Body of pancreas (tissue), 4 donors: ENCODE results near the gene ARMH1.

Source experiments
- POLR2A ChIP-seq, 3 donors: fragments of 450-650 bp; IDR thresholded peaks; one replicate each; pipeline ENCODE4 v1.6.1; 2016; ENCODE audit warnings: antibody characterized with exemption in 3 of 3, mild to moderate bottlenecking in 2 of 3
- TF ChIP-seq, protein P1 (sequence below), 7 experiments: fragments of 450-650 bp in 4 of 7; fragments of 200-600 bp in 3 of 7; sonication (generic) in 3 of 7; IDR thresholded peaks; one replicate each; pipeline ENCODE4 v1.5.1; 2016 to 2019; ENCODE audit warnings: antibody characterized with exemption in 7 of 7

DNA sequence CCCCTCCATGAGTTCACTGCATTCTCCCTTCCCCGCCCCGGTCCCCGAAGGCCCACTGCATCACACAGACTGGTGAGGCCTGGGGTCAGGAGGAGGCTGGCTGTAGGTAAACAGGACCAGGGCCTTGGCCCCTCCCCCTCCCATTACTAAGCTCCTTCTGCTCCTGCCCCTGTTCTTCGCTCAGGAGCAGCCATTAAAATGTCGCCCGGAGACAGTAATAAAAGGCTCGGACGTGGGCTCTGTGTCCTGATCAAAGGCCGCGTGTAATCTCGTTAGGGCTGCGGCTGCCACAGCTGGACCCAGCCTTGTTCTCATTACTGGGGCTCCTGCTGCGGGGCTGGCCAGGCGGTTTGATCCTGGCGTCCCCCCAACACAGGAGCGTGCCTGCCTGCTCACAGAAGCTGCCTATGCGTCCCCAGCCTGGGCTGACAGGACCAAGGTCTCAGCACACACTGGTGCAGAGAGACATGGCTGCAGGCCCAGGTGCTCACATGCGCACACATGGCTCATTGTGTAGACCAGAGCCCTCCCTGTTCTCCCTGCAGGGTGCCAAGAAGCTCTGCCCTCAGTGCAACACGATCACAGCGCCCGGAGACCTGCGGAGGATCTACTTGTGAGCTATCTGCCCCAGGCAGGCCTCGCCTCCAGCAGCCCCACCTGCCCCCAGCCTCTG lies 24.2 kb upstream of the ARMH1 start:
- TF ChIP-seq, protein P1, sequence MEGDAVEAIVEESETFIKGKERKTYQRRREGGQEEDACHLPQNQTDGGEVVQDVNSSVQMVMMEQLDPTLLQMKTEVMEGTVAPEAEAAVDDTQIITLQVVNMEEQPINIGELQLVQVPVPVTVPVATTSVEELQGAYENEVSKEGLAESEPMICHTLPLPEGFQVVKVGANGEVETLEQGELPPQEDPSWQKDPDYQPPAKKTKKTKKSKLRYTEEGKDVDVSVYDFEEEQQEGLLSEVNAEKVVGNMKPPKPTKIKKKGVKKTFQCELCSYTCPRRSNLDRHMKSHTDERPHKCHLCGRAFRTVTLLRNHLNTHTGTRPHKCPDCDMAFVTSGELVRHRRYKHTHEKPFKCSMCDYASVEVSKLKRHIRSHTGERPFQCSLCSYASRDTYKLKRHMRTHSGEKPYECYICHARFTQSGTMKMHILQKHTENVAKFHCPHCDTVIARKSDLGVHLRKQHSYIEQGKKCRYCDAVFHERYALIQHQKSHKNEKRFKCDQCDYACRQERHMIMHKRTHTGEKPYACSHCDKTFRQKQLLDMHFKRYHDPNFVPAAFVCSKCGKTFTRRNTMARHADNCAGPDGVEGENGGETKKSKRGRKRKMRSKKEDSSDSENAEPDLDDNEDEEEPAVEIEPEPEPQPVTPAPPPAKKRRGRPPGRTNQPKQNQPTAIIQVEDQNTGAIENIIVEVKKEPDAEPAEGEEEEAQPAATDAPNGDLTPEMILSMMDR (IDR thresholded peaks at IDR 0.05): no peak
- no peak for TF ChIP-seq POLR2A (IDR thresholded peaks at IDR 0.05)
